ENCODE results near the gene UBE3C. TPM values are rescaled to one million over a fixed set of nuclear protein-coding genes. Genes with fewer than 3 reads are reported as not detected.
"Not testable (repeated sequence)": the region's sequence is repeated elsewhere in the genome, so short reads cannot be mapped to it uniquely, and the experiment has no call there.

The UBE3C gene
- total RNA-seq, 1 experiment from 2014 or later: 81.1 TPM

GRCh38 chr7:157152391-157152937 is 13.7 kb downstream of the UBE3C start:
- intact Hi-C loops (cut with micrococcal nuclease; ENCODE audit: unreplicated experiment): loop anchor here (10.0 kb wide), 1 partner anchor 178 kb away; no protein-coding TSS in a partner anchor
- Mint-ChIP-seq H3K9me3 (ENCODE audit: low read depth, unreplicated experiment) (no peaks in the 10 kb centered on the region), H3K27me3 (ENCODE audit: unreplicated experiment) (no peaks in the 10 kb centered on the region), H3K36me3 (ENCODE audit: insufficient read depth, unreplicated experiment) (peaks cover 7% of the 10 kb centered on the region), H3K4me3 (ENCODE audit: low read depth, unreplicated experiment) (no peak overlapping the region), H3K27ac (ENCODE audit: unreplicated experiment) (no peak overlapping the region), H3K4me1 (ENCODE audit: low read depth, unreplicated experiment) (peaks cover 12% of the 10 kb centered on the region)
- CTCF ChIA-PET: no interaction called here
- no TSS peak for BruUV-seq (replicated peaks)
- no peak for DNase-seq
- TF ChIP-seq CTCF (IDR thresholded peaks at IDR 0.05; ENCODE audit: unreplicated experiment): no peak

- no peak overlapping the region for H3K27ac Mint-ChIP-seq (ENCODE audit: unreplicated experiment)
- TF ChIP-seq CTCF (IDR thresholded peaks at IDR 0.05; ENCODE audit: unreplicated experiment): no peak
- no peak for DNase-seq
- intact Hi-C loops (cut with micrococcal nuclease; ENCODE audit: unreplicated experiment): loop anchor here (10.0 kb wide), 1 partner anchor 178 kb away; no protein-coding TSS in a partner anchor
- H3K4me3 Mint-ChIP-seq (ENCODE audit: low read depth, unreplicated experiment): no peak overlapping the region
- CTCF ChIA-PET: no interaction called here
- H3K36me3 Mint-ChIP-seq (ENCODE audit: insufficient read depth, unreplicated experiment): peaks cover 7% of the 10 kb centered on the region
- H3K4me1 Mint-ChIP-seq (ENCODE audit: low read depth, unreplicated experiment): peaks cover 17% of the 10 kb centered on the region
- no peaks in the 10 kb centered on the region for H3K9me3 Mint-ChIP-seq (ENCODE audit: low read depth, unreplicated experiment)
- no TSS peak for BruUV-seq (replicated peaks)
- no peaks in the 10 kb centered on the region for H3K27me3 Mint-ChIP-seq (ENCODE audit: unreplicated experiment)
These were observed 14.5 kb downstream of the UBE3C start for GRCh38 chr7:157153260-157153659.

GRCh38 chr7:157155959-157156358 is 17.2 kb downstream of the UBE3C start:
- no peaks in the 10 kb centered on the region for H3K9me3 Mint-ChIP-seq (ENCODE audit: low read depth, unreplicated experiment)
- CTCF ChIA-PET: interaction anchor here (0.7 kb wide), 2 partner anchors 154 kb away, joined by 3 to 5 read pairs; no protein-coding TSS in a partner anchor
- peaks cover 28% of the 10 kb centered on the region for H3K4me1 Mint-ChIP-seq (ENCODE audit: low read depth, unreplicated experiment)
- H3K27me3 Mint-ChIP-seq (ENCODE audit: unreplicated experiment): no peaks in the 10 kb centered on the region
- no peak for DNase-seq
- peaks cover 7% of the 10 kb centered on the region for H3K36me3 Mint-ChIP-seq (ENCODE audit: insufficient read depth, unreplicated experiment)
- no peak overlapping the region for H3K4me3 Mint-ChIP-seq (ENCODE audit: low read depth, unreplicated experiment)
- no peak overlapping the region for H3K27ac Mint-ChIP-seq (ENCODE audit: unreplicated experiment)
- BruUV-seq (replicated peaks): no TSS peak
- no peak for TF ChIP-seq CTCF (IDR thresholded peaks at IDR 0.05; ENCODE audit: unreplicated experiment)
- intact Hi-C loops (cut with micrococcal nuclease; ENCODE audit: unreplicated experiment): loop anchor here (10.0 kb wide), 1 partner anchor 181 kb away; no protein-coding TSS in a partner anchor

GRCh38 chr7:157158400-157158799 is 19.7 kb downstream of the UBE3C start:
- CTCF ChIA-PET: interaction anchor here (0.6 to 0.8 kb wide), 3 partner anchors 60 to 222 kb away, joined by 3 to 4 read pairs (median 3); no protein-coding TSS in a partner anchor
- H3K36me3 Mint-ChIP-seq (ENCODE audit: insufficient read depth, unreplicated experiment): peaks cover 4% of the 10 kb centered on the region
- H3K4me3 Mint-ChIP-seq (ENCODE audit: low read depth, unreplicated experiment): peak overlapping the region; percentile 9
- H3K27ac Mint-ChIP-seq (ENCODE audit: unreplicated experiment): no peak overlapping the region
- H3K9me3 Mint-ChIP-seq (ENCODE audit: low read depth, unreplicated experiment): no peaks in the 10 kb centered on the region
- intact Hi-C loops (cut with micrococcal nuclease; ENCODE audit: unreplicated experiment): loop anchor here (10.0 kb wide), 1 partner anchor 184 kb away; no protein-coding TSS in a partner anchor
- no peak for TF ChIP-seq CTCF (IDR thresholded peaks at IDR 0.05; ENCODE audit: unreplicated experiment)
- DNase-seq: no peak
- H3K27me3 Mint-ChIP-seq (ENCODE audit: unreplicated experiment): no peaks in the 10 kb centered on the region
- BruUV-seq (replicated peaks): no TSS peak
- H3K4me1 Mint-ChIP-seq (ENCODE audit: low read depth, unreplicated experiment): peaks cover 17% of the 10 kb centered on the region

GRCh38 chr7:157159537-157159936 is 20.8 kb downstream of the UBE3C start:
- H3K9me3 Mint-ChIP-seq (ENCODE audit: low read depth, unreplicated experiment); H3K27ac Mint-ChIP-seq (ENCODE audit: unreplicated experiment); H3K4me3 Mint-ChIP-seq (ENCODE audit: low read depth, unreplicated experiment); H3K27me3 Mint-ChIP-seq (ENCODE audit: unreplicated experiment); BruUV-seq (replicated peaks); CTCF ChIA-PET; DNase-seq; H3K36me3 Mint-ChIP-seq (ENCODE audit: insufficient read depth, unreplicated experiment): not testable (repeated sequence)
- intact Hi-C loops (cut with micrococcal nuclease; ENCODE audit: unreplicated experiment): loop anchor here (10.0 kb wide), 1 partner anchor 185 kb away; no protein-coding TSS in a partner anchor
- peaks cover 17% of the 10 kb centered on the region for H3K4me1 Mint-ChIP-seq (ENCODE audit: low read depth, unreplicated experiment)
